Measurements from ENCODE around the gene NFATC1.

DNA sequence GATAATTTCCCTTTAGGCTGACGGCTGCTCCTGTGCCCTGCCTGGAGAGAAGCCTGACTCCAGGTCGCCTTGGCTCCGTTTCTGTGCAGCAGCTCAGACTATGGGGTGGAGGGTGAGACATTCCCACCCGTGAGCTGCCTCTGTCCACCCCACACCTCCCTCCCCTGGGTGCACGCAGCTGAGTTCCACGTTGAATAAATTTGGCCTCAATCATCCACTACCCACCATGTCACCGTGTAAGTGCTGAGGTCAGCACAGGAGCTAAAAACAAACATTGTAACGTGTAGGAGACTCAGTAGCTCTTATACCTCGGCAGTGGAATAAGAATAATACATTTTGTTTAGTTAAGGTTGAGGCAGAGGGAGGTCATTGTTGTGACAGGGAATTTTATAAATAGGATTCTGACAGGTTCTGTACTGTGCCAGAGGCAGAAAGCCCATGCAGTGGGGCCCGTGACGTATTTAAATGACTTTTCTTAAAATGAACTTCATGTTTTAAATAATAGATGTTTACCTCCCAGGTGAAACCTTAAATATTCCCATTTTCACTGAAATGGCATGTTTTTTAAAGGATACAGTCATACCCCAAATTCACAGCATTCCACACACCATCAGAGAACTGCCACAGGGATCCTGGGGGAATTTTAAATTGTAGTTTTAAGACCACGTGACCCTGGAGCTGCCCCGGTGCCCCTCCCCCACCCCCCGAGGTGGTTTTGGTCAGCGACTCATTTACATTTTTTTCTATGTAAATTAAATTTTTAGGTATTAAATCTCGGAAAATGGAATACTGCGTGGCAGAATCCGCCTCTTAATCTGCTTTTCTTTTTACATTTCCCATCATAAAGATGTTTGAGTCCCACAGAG is 50.2 kb downstream of the NFATC1 start:
- TF ChIP-seq CTCF (IDR thresholded peaks at IDR 0.05) (no peak), POLR2A (IDR thresholded peaks at IDR 0.05) (no peak)
